ENCODE results near the gene KRTAP5-1.

KRTAP5-1 gene

GRCh38 chr11:1542267-1542666, 42.8 kb downstream of the KRTAP5-1 start:
- no peak for DNase-seq (ENCODE audit: low spot score)

GRCh38 chr11:1541474-1542204, 43.4 kb downstream of the KRTAP5-1 start:
- DNase-seq (ENCODE audit: low spot score) = no peak

GRCh38 chr11:1540074-1540473, 45.0 kb downstream of the KRTAP5-1 start:
- no peak for DNase-seq (ENCODE audit: low spot score)

GRCh38 chr11:1538153-1538552, 46.9 kb downstream of the KRTAP5-1 start:
- no peak for DNase-seq (ENCODE audit: low spot score)

DNA sequence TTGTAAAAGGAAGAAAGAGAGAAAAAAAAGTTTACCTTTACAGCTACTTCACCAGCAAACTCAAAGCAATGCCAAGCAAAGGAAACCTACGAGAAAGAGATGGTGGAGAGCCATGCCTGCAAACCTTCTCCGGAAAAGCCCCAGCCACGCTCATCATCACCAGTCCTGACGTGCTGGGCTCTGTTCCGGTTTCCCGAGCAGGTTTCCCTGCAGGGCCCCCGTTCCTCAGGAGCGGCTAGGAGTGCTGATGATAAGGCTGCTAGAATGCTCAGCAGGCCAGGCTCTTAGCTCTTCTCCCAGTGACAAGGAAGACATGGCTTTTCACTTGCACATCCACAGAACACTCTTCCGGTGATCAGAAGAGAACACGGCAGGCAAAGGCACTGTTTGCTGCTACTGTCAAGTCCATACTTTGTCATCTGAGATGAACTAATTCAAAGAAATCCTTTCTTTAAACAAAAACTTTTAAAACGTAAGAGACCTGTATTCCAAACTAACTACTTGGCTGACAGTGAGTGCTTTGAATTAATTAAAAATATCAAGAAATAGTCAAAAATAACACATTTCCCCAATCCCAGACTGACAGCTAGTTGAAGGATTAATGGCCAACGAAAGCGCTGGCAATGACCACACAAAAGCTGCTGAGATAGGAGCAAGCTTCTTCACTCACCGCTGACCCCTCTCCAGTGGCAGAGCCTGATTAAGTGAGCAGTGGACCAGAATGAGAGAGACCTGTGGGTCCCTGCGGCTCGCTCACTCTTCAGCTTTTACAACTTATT, 48.8 kb downstream of the KRTAP5-1 start:
- DNase-seq (ENCODE audit: low spot score) = no peak

GRCh38 chr11:1534682-1535081, 50.4 kb downstream of the KRTAP5-1 start:
- DNase-seq (ENCODE audit: low spot score) = no peak
